HCT116 (cell line): Measurements from ENCODE around the gene ARF1. TPM values are rescaled to one million over a fixed set of nuclear protein-coding genes. Genes with fewer than 3 reads are reported as not detected.

Experiments used
- ATAC-seq: fragments of 200-7000 bp; cut with Tn5 transposase; 2 replicates; pipeline ENCODE4 v1.9.1; 2020; ENCODE audit warnings: mild to moderate bottlenecking, moderate library complexity
- BruUV-seq: library from RNA; stranded (reverse); fragments of 400-500 nt; replicated peaks from 2 replicates; lab custom pipeline; 2021; lab: Mats Ljungman, UMichigan
- CTCF ChIA-PET: fragments of 300-600 bp; sonication (Branson Sonifier 250); formaldehyde crosslinking; loops from one replicate; lab custom pipeline; 2021; ENCODE audit warnings: antibody characterized with exemption; lab: Charles Lee
- POLR2A ChIA-PET: fragments of 300-600, 350-600 bp; sonication (Branson Sonifier 250); formaldehyde crosslinking; loops from one replicate; lab custom pipeline; 2021; ENCODE audit warnings: antibody characterized with exemption; lab: Charles Lee
- RAD21 ChIA-PET, 2 experiments: fragments of 300-600 bp; sonication (Branson Sonifier 250); formaldehyde crosslinking; loops; one replicate each; lab custom pipeline; 2023; ENCODE audit warnings: low total read pairs in 2 of 2; ENCODE audit not compliant: uncharacterized antibody in 2 of 2, unreplicated experiment in 2 of 2, low non-redundant PET in 1 of 2; lab: Charles Lee
- DNase-seq: peaks from one replicate; pipeline ENCODE4 v3.0.0-alpha.2; 2010; ENCODE audit warnings: low read depth, low spot score
- H2AFZ ChIP-seq: fragments of 200-600 bp; shearing (Covaris generic), sonication (generic); 2 replicates; pipeline ENCODE4 v1.6.1; 2017; ENCODE audit warnings: low read depth, mixed run types, mixed read lengths, antibody characterized with exemption, low read length; ENCODE audit not compliant: poor library complexity, severe bottlenecking
- H3K27ac ChIP-seq: 2 replicates; pipeline ENCODE4 v1.5.1; 2012; ENCODE audit warnings: low read depth, low read length
- H3K27me3 ChIP-seq: fragments of 200-600 bp; sonication (generic); 2 replicates; pipeline ENCODE4 v1.6.1; 2016; ENCODE audit warnings: mixed run types, low read length, mixed read lengths; ENCODE audit not compliant: insufficient read depth
- H3K36me3 ChIP-seq, 2 experiments: fragments of 200-500 bp in 1 of 2; fragments of 200-600 bp in 1 of 2; sonication (Bioruptor generic) in 1 of 2; sonication (generic) in 1 of 2; 2 replicates each; pipeline versions ENCODE4 v1.5.1 to v1.6.1; 2014 to 2016; ENCODE audit warnings: low read length in 2 of 2, inconsistent platforms in 1 of 2, mixed read lengths in 1 of 2, mixed run types in 1 of 2; ENCODE audit not compliant: insufficient read depth in 2 of 2, control insufficient read depth in 1 of 2
- H3K4me1 ChIP-seq, 2 experiments: fragments of 200-600 bp in 1 of 2; sonication (generic) in 1 of 2; 2 replicates each; pipeline versions ENCODE4 v1.5.1 to v1.6.1; 2012 to 2017; ENCODE audit warnings: low read length in 2 of 2, inconsistent platforms in 1 of 2, mild to moderate bottlenecking in 1 of 2, mixed read lengths in 1 of 2, mixed run types in 1 of 2, moderate library complexity in 1 of 2; ENCODE audit not compliant: insufficient read depth in 2 of 2, control insufficient read depth in 1 of 2
- H3K4me2 ChIP-seq: fragments of 200-600 bp; sonication (generic); 2 replicates; pipeline ENCODE4 v1.6.1; 2017; ENCODE audit warnings: mixed run types, low read length, mixed read lengths
- H3K4me3 ChIP-seq, 2 experiments: fragments of 200-600 bp in 1 of 2; sonication (generic) in 1 of 2; replicated peaks in 1 of 2; 2 replicates each; pipeline ENCODE4 v1.5.1; 2011 to 2016; ENCODE audit warnings: low read length in 2 of 2, control low read depth in 1 of 2, low read depth in 1 of 2, mild to moderate bottlenecking in 1 of 2, mixed read lengths in 1 of 2, mixed run types in 1 of 2
- H3K79me2 ChIP-seq: fragments of 200-600 bp; sonication (generic); 2 replicates; pipeline ENCODE4 v1.6.1; 2017; ENCODE audit warnings: mild to moderate bottlenecking, mixed run types, low read length, moderate library complexity, mixed read lengths; ENCODE audit not compliant: insufficient read depth
- H3K9ac ChIP-seq: fragments of 200-600 bp; sonication (generic); 2 replicates; pipeline ENCODE4 v1.6.1; 2016; ENCODE audit warnings: low read length, mixed read lengths
- H3K9me2 ChIP-seq: fragments of 200-600 bp; sonication (generic), shearing (Covaris generic); 2 replicates; pipeline ENCODE4 v1.6.1; 2017; ENCODE audit warnings: mixed run types, mild to moderate bottlenecking, moderate library complexity; ENCODE audit not compliant: insufficient read depth
- H3K9me3 ChIP-seq, 2 experiments: fragments of 200-500 bp in 1 of 2; fragments of 200-600 bp in 1 of 2; sonication (Bioruptor generic) in 1 of 2; sonication (generic) in 1 of 2; 2 replicates each; pipeline ENCODE4 v1.6.1; 2014 to 2017; ENCODE audit warnings: low read length in 2 of 2, mixed read lengths in 2 of 2, inconsistent platforms in 1 of 2, low read depth in 1 of 2, mild to moderate bottlenecking in 1 of 2, mixed run types in 1 of 2, moderate library complexity in 1 of 2; ENCODE audit not compliant: control insufficient read depth in 1 of 2, insufficient read depth in 1 of 2
- H4K20me1 ChIP-seq: fragments of 200-600 bp; sonication (generic), shearing (Covaris generic); 2 replicates; pipeline ENCODE4 v1.6.1; 2017; ENCODE audit warnings: mixed run types, mild to moderate bottlenecking, moderate library complexity; ENCODE audit not compliant: insufficient read depth
- CTCF ChIP-seq, 3 experiments: fragments of 200-600 bp in 1 of 3; sonication (generic) in 1 of 3; IDR thresholded peaks in 2 of 3; conservative IDR thresholded peaks in 1 of 3; 2 replicates each; pipeline ENCODE4 v1.5.1; 2012 to 2017; ENCODE audit warnings: low read depth in 2 of 3, low read length in 2 of 3, antibody characterized with exemption in 1 of 3, borderline replicate concordance in 1 of 3, control low read depth in 1 of 3, mild to moderate bottlenecking in 1 of 3, mixed read lengths in 1 of 3, mixed run types in 1 of 3, moderate library complexity in 1 of 3; ENCODE audit not compliant: insufficient read depth in 1 of 3
- ELF1 ChIP-seq: IDR thresholded peaks from 2 replicates; pipeline ENCODE4 v1.6.1; 2012; ENCODE audit warnings: low read depth, borderline replicate concordance
- POLR2AphosphoS5 ChIP-seq: IDR thresholded peaks from 2 replicates; pipeline ENCODE4 v1.6.1; 2011; ENCODE audit warnings: mild to moderate bottlenecking, low read depth, low read length, moderate library complexity
- RAD21 ChIP-seq: IDR thresholded peaks from 2 replicates; pipeline ENCODE4 v1.6.1; 2012; ENCODE audit warnings: low read depth, mild to moderate bottlenecking
- intact Hi-C: fragments of 100-400 bp; cut with micrococcal nuclease; formaldehyde crosslinking; loops from 2 replicates; pipeline ENCODE4 v1.10.0; 2022
- total RNA-seq: library from RNA; stranded (reverse); gene quantifications from one replicate; pipeline ENCODE4 v1.2.1, GENCODE V29; 2021; ENCODE audit not compliant: unreplicated experiment
- TF ChIP-seq, protein P1 (sequence below): IDR thresholded peaks from 2 replicates; pipeline ENCODE4 v1.6.1; 2012

The ARF1 gene
- total RNA-seq, 1 experiment from 2014 or later = 394 TPM

- intact Hi-C loops = no loop called here
- DNase-seq (no peak), ATAC-seq (no peak)
- POLR2A ChIA-PET = interaction anchor here (1.4 kb wide), 1 partner anchor 14 kb away, joined by 3 read pairs; no protein-coding TSS in a partner anchor
- no peak overlapping the region for H3K4me3 ChIP-seq
- BruUV-seq = no TSS peak
- no peaks in the 10 kb centered on the region for H3K27me3 ChIP-seq
- no peak overlapping the region for H2AFZ ChIP-seq
- no peak overlapping the region for H3K4me2 ChIP-seq
- RAD21 ChIA-PET = no interaction called here
- TF ChIP-seq POLR2AphosphoS5 = 0 out of 2 replicates have a peak, but pooled peaks have one; percentile 18
- TF ChIP-seq, protein P1, sequence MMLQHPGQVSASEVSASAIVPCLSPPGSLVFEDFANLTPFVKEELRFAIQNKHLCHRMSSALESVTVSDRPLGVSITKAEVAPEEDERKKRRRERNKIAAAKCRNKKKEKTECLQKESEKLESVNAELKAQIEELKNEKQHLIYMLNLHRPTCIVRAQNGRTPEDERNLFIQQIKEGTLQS = no peak
- peaks cover 9% of the 10 kb centered on the region; the same call in 1 of the 2 replicates for H4K20me1 ChIP-seq
- no peaks in the 10 kb centered on the region for H3K9me2 ChIP-seq
- no peak overlapping the region for H3K27ac ChIP-seq
- CTCF ChIA-PET = no interaction called here
- no peak overlapping the region for H3K9ac ChIP-seq
- peaks cover 10 to 15% of the 10 kb centered on the region in 2 experiments; a peak in 2 of 4 replicates for H3K9me3 ChIP-seq
- peaks cover 95% of the 10 kb centered on the region for H3K79me2 ChIP-seq
- H3K4me1 ChIP-seq = peaks cover 2 to 10% of the 10 kb centered on the region in 2 experiments; a peak in 3 of 4 replicates
- peaks cover 15 to 57% of the 10 kb centered on the region in 2 experiments for H3K36me3 ChIP-seq
These were observed 15.0 kb downstream of the ARF1 start for GRCh38 chr1:228097333-228098081.

DNA sequence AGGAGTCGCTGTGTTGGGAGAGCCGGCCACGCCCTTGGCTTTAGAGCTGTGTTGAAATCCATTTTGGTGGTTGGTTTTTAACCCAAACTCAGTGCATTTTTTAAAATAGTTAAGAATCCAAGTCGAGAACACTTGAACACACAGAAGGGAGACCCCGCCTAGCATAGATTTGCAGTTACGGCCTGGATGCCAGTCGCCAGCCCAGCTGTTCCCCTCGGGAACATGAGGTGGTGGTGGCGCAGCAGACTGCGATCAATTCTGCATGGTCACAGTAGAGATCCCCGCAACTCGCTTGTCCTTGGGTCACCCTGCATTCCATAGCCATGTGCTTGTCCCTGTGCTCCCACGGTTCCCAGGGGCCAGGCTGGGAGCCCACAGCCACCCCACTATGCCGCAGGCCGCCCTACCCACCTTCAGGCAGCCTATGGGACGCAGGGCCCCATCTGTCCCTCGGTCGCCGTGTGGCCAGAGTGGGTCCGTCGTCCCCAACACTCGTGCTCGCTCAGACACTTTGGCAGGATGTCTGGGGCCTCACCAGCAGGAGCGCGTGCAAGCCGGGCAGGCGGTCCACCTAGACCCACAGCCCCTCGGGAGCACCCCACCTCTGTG, 15.9 kb downstream of the ARF1 start:
- Histone ChIP-seq H3K9me3 (peaks cover 10 to 13% of the 10 kb centered on the region in 2 experiments; a peak in 2 of 4 replicates), H3K36me3 (peaks cover 15 to 48% of the 10 kb centered on the region in 2 experiments), H3K79me2 (peaks cover 88% of the 10 kb centered on the region), H3K27me3 (no peaks in the 10 kb centered on the region), H3K9me2 (no peaks in the 10 kb centered on the region), H3K4me2 (no peak overlapping the region), H3K27ac (no peak overlapping the region), H3K9ac (no peak overlapping the region), H3K4me3 (no peak overlapping the region), H3K4me1 (peaks cover 2 to 12% of the 10 kb centered on the region in 2 experiments; a peak in 3 of 4 replicates), H4K20me1 (peaks cover 9% of the 10 kb centered on the region; the same call in 1 of the 2 replicates), H2AFZ (no peak overlapping the region)
- ChIA-PET RAD21 (no interaction called here), CTCF (no interaction called here), POLR2A (interaction anchor here (1.4 kb wide), 1 partner anchor 14 kb away, joined by 3 read pairs; no protein-coding TSS in a partner anchor)
- TSS peak; percentile 79 for BruUV-seq
- no peak for ATAC-seq
- intact Hi-C loops = no loop called here
- DNase-seq = no peak
- TF ChIP-seq ELF1 = no peak
- peak in 1 of 3 experiments; percentile 15; a peak in 1 of 6 replicates for TF ChIP-seq CTCF (IDR thresholded peaks at IDR 0.05 in 2 of 3, conservative IDR thresholded peaks at IDR 0.05 in 1 of 3; ENCODE audit: borderline replicate concordance in 1 of 3, insufficient read depth in 1 of 3, low read depth in 2 of 3, low read length in 2 of 3)
- peak; percentile 19; the same call in 1 of the 2 replicates for TF ChIP-seq POLR2AphosphoS5
- TF ChIP-seq RAD21 = no peak
